ENCODE data around the gene EPN1. TPM values are rescaled to one million over a fixed set of nuclear protein-coding genes. Genes with fewer than 3 reads are reported as not detected.

EPN1 gene
- total and polyA plus RNA-seq, 4 donors = 18.6 to 117 (median 77.8) TPM

- H3K27ac ChIP-seq (ENCODE audit: low read depth in 1 of 2, low read length in 2 of 2) = no peak overlapping the region
- H3K4me3 ChIP-seq (ENCODE audit: low read depth in 1 of 3, low read length in 3 of 3) = no peak overlapping the region
- WGBS = 95% methylated on average over 12 of the region's 12 CpGs
- H3K27me3 ChIP-seq (ENCODE audit: control insufficient read depth in 4 of 4, insufficient read depth in 4 of 4, low read length in 3 of 4) = no peaks in the 10 kb centered on the region
- no peak overlapping the region for H3K9ac ChIP-seq (ENCODE audit: low read depth in 1 of 2, low read length in 2 of 2)
- no peaks in the 10 kb centered on the region for H3K9me3 ChIP-seq (ENCODE audit: control insufficient read depth in 4 of 4, low read length in 3 of 4)
- peaks cover 25 to 75% (median 60%) of the 10 kb centered on the region in 4 donors for H3K36me3 ChIP-seq (ENCODE audit: control insufficient read depth in 4 of 4, insufficient read depth in 3 of 4, low read depth in 1 of 4, low read length in 3 of 4)
- DNase-seq (ENCODE audit: low spot score) = no peak
- peaks cover 0 to 12% (median 0%) of the 10 kb centered on the region in 4 donors for H3K4me1 ChIP-seq (ENCODE audit: control insufficient read depth in 4 of 4, insufficient read depth in 4 of 4, low read length in 3 of 4)
- no peak for TF ChIP-seq SP1 (IDR thresholded peaks at IDR 0.05)
Measured at GRCh38 chr19:55667511-55667910, 7.5 kb upstream of the EPN1 start.

GRCh38 chr19:55667958-55668357, 7.1 kb upstream of the EPN1 start:
- no peak overlapping the region for H3K27ac ChIP-seq (ENCODE audit: low read depth in 1 of 2, low read length in 2 of 2)
- peaks cover 0 to 12% (median 0%) of the 10 kb centered on the region in 4 donors for H3K4me1 ChIP-seq (ENCODE audit: control insufficient read depth in 4 of 4, insufficient read depth in 4 of 4, low read length in 3 of 4)
- H3K9ac ChIP-seq (ENCODE audit: low read depth in 1 of 2, low read length in 2 of 2) = no peak overlapping the region
- no peak for TF ChIP-seq SP1 (IDR thresholded peaks at IDR 0.05)
- TF ChIP-seq REST (IDR thresholded peaks at IDR 0.05) = no peak
- no peak for TF ChIP-seq YY1 (IDR thresholded peaks at IDR 0.05)
- no peak for TF ChIP-seq ZBTB33 (IDR thresholded peaks at IDR 0.05)
- TF ChIP-seq JUND (IDR thresholded peaks at IDR 0.05) = no peak
- TF ChIP-seq TAF1 (conservative IDR thresholded peaks at IDR 0.05) = no peak
- no peak for TF ChIP-seq HNF4G (IDR thresholded peaks at IDR 0.05)
- TF ChIP-seq RXRA (IDR thresholded peaks at IDR 0.05) = no peak
- TF ChIP-seq GABPA (IDR thresholded peaks at IDR 0.05 in 1 of 2, conservative IDR thresholded peaks at IDR 0.05 in 1 of 2) = no peak
- no peak for TF ChIP-seq EGR1 (IDR thresholded peaks at IDR 0.05; ENCODE audit: low read depth in 2 of 2)
- no peak for TF ChIP-seq FOXA1 (IDR thresholded peaks at IDR 0.05)
- TF ChIP-seq CTCF (IDR thresholded peaks at IDR 0.05; ENCODE audit: low read depth, low read length, missing input control) = no peak
- TF ChIP-seq MAX (IDR thresholded peaks at IDR 0.05) = no peak
- no peak for TF ChIP-seq FOXA2 (IDR thresholded peaks at IDR 0.05)
- TF ChIP-seq HNF4A (conservative IDR thresholded peaks at IDR 0.05) = no peak
- H3K36me3 ChIP-seq (ENCODE audit: control insufficient read depth in 4 of 4, insufficient read depth in 3 of 4, low read depth in 1 of 4, low read length in 3 of 4) = peaks cover 22 to 70% (median 56%) of the 10 kb centered on the region in 4 donors
- no peak for DNase-seq (ENCODE audit: low spot score)
- no peaks in the 10 kb centered on the region for H3K9me3 ChIP-seq (ENCODE audit: control insufficient read depth in 4 of 4, low read length in 3 of 4)
- H3K4me3 ChIP-seq (ENCODE audit: low read depth in 1 of 3, low read length in 3 of 3) = no peak overlapping the region
- no peaks in the 10 kb centered on the region for H3K27me3 ChIP-seq (ENCODE audit: control insufficient read depth in 4 of 4, insufficient read depth in 4 of 4, low read length in 3 of 4)
- 75% methylated on average over 11 of the region's 11 CpGs for WGBS

Data from liver (tissue), 9 donors.